ENCODE data around the gene HPS4. TPM values are rescaled to one million over a fixed set of nuclear protein-coding genes. Genes with fewer than 3 reads are reported as not detected.
"Not testable (repeated sequence)": the region's sequence is repeated elsewhere in the genome, so short reads cannot be mapped to it uniquely, and the experiment has no call there.

HPS4 gene
- total RNA-seq, 1 donor from 2014 or later: 11.7 TPM

DNA sequence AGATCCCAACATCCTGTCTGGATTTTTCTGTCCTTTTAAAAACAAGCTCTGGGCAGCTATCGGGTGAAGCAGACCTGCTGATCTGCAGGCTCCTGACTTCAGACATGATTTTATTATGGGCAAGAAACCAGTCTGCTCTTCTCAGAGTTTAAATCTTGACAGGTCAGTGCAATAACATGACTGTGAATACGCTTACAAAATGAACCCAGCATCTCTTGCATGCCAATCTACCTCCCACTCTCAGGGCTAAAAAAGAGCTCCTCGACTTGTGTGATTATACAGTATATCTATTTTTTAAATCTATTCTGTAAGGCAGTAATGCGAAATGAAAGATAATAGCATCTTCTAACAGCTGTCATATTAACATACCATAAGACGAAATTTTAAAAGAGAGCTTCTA lies 73.2 kb downstream of the HPS4 start:
- no peak for DNase-seq
- TF ChIP-seq, protein P1, sequence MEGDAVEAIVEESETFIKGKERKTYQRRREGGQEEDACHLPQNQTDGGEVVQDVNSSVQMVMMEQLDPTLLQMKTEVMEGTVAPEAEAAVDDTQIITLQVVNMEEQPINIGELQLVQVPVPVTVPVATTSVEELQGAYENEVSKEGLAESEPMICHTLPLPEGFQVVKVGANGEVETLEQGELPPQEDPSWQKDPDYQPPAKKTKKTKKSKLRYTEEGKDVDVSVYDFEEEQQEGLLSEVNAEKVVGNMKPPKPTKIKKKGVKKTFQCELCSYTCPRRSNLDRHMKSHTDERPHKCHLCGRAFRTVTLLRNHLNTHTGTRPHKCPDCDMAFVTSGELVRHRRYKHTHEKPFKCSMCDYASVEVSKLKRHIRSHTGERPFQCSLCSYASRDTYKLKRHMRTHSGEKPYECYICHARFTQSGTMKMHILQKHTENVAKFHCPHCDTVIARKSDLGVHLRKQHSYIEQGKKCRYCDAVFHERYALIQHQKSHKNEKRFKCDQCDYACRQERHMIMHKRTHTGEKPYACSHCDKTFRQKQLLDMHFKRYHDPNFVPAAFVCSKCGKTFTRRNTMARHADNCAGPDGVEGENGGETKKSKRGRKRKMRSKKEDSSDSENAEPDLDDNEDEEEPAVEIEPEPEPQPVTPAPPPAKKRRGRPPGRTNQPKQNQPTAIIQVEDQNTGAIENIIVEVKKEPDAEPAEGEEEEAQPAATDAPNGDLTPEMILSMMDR (IDR thresholded peaks at IDR 0.05; ENCODE audit: borderline replicate concordance): no peak
- Histone ChIP-seq H3K4me3 (no peak overlapping the region), H3K9me3 (replicated peaks) (no peaks in the 10 kb centered on the region), H3K4me1 (peaks cover 1% of the 10 kb centered on the region), H3K36me3 (no peaks in the 10 kb centered on the region), H3K27me3 (ENCODE audit: low read depth) (peaks cover 95% of the 10 kb centered on the region), H3K27ac (replicated peaks) (no peak overlapping the region)
- intact Hi-C loops (cut with micrococcal nuclease): no loop called here

DNA sequence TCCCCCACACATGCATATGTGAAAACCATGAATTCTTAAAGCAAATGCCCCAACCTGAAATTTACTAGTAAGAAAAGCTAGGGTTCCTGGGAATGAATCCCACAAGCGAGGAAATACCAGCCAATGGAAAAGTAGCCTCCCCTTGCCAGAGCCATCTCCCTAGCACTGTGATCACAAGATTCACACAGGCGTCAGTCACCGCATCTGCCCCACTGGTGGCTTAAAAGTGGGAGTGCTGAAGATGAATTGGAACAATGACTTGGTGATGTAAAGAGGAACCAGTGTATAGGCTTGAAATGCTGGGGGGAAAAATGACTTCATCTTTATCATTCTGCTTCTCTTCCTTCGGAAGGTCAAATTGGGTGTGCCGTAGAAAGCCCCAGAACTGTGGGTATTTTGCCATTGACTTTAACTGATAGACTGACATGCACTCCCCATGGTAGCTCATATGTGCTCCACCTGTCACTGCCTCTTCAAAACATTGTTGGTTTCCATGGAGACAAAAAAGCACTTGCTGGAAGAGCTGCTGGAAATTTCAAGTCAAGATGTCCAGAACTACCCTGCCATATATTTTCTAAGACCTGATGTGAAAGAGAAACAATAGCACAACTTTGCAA lies 73.8 kb downstream of the HPS4 start:
- no peak for DNase-seq
- H3K27ac ChIP-seq (replicated peaks): no peak overlapping the region
- peaks cover 7% of the 10 kb centered on the region for H3K4me1 ChIP-seq
- intact Hi-C loops (cut with micrococcal nuclease): no loop called here
- H3K4me3 ChIP-seq: no peak overlapping the region
- no peaks in the 10 kb centered on the region for H3K36me3 ChIP-seq
- TF ChIP-seq, protein P1 (IDR thresholded peaks at IDR 0.05; ENCODE audit: borderline replicate concordance): no peak
- H3K27me3 ChIP-seq (ENCODE audit: low read depth): peaks cover 93% of the 10 kb centered on the region
- no peaks in the 10 kb centered on the region for H3K9me3 ChIP-seq (replicated peaks)

DNA sequence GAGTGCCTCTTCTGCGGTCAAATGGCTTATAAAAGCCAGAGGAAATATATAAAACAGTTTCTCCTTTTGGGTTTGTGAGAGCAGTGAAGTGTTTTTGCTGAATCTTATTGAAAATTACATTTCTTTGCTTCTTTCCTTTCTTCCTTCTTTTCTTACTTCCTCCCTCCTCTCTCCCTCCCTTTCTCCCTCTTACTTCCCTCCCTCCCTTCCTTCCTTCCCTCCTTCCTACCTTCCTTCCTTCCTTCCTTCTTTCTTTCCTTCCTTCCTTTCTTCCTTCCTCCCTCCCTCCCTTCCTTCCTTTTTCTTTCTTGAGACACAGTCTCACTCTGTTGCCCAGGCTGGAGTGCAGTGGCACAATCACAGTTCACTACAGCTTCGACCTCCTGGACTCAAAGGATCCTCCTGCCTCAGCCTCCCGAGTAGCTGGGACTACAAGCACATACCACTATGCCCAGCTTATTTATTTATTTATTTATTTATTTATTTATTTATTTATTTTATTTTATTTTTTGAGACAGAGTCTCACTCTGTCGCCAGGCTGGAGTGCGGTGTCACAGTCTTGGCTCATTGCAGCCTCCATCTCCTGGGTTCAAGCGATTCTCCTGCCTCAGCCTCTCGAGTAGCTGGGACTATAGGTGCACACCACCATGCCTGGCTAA lies 74.9 kb downstream of the HPS4 start:
- H3K4me3 ChIP-seq; DNase-seq; H3K9me3 ChIP-seq (replicated peaks); intact Hi-C loops (cut with micrococcal nuclease); H3K36me3 ChIP-seq; H3K4me1 ChIP-seq; H3K27ac ChIP-seq (replicated peaks): not testable (repeated sequence)
- peaks cover 87% of the 10 kb centered on the region for H3K27me3 ChIP-seq (ENCODE audit: low read depth)

GRCh38 chr22:26406118-26406517 lies 77.5 kb downstream of the HPS4 start:
- no peak overlapping the region for H3K4me3 ChIP-seq
- no peaks in the 10 kb centered on the region for H3K36me3 ChIP-seq
- intact Hi-C loops (cut with micrococcal nuclease): no loop called here
- H3K4me1 ChIP-seq: peaks cover 9% of the 10 kb centered on the region
- H3K27me3 ChIP-seq (ENCODE audit: low read depth): peaks cover 80% of the 10 kb centered on the region
- no peak for DNase-seq
- TF ChIP-seq, protein P1 (IDR thresholded peaks at IDR 0.05; ENCODE audit: borderline replicate concordance): no peak
- no peak overlapping the region for H3K27ac ChIP-seq (replicated peaks)
- no peaks in the 10 kb centered on the region for H3K9me3 ChIP-seq (replicated peaks)

DNA sequence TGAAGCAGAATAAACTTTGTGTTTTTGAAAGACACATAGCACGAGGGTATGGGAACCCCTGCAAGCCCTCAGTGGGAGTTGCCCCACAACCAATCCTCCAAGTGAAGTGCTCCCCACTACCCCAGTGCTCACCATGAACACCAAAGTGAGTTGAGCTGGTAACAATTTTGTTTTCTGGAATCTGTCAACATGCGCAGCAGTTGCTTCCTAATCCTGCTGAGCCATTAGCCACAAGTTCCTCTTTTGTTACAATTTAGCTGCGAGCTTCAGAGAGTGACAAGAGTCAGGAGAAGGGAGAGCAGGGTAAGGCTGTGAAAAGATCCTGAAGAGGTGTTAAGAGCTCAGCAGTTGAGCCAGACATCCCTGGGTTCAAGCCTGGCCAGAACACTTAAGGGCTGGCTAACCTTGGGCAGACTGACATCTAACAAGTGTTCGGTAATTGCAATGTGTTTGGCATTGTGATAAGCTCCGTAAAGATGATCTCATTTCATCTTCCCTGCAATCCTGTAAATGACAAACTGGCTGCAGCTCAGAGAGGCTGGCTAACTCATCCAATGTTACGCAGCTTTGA lies 78.6 kb downstream of the HPS4 start:
- peaks cover 9% of the 10 kb centered on the region for H3K4me1 ChIP-seq
- intact Hi-C loops (cut with micrococcal nuclease): no loop called here
- no peaks in the 10 kb centered on the region for H3K9me3 ChIP-seq (replicated peaks)
- H3K4me3 ChIP-seq: no peak overlapping the region
- H3K27ac ChIP-seq (replicated peaks): no peak overlapping the region
- H3K36me3 ChIP-seq: no peaks in the 10 kb centered on the region
- TF ChIP-seq, protein P1 (IDR thresholded peaks at IDR 0.05; ENCODE audit: borderline replicate concordance): no peak
- peaks cover 68% of the 10 kb centered on the region for H3K27me3 ChIP-seq (ENCODE audit: low read depth)
- no peak for DNase-seq

- Histone ChIP-seq H3K4me1 (peaks cover 9% of the 10 kb centered on the region), H3K36me3 (no peaks in the 10 kb centered on the region), H3K27me3 (ENCODE audit: low read depth) (peaks cover 41% of the 10 kb centered on the region), H3K9me3 (replicated peaks) (no peaks in the 10 kb centered on the region), H3K27ac (replicated peaks) (no peak overlapping the region), H3K4me3 (no peak overlapping the region)
- no peak for DNase-seq
- TF ChIP-seq, protein P1 (IDR thresholded peaks at IDR 0.05; ENCODE audit: borderline replicate concordance): no peak
- intact Hi-C loops (cut with micrococcal nuclease): no loop called here
These were observed 81.9 kb downstream of the HPS4 start for GRCh38 chr22:26401726-26402125.

All from left ventricle myocardium inferior (tissue), 1 donor.